GM10847 (cell line): ENCODE measurements around the gene ZNF117.

Experiments
- POLR2A ChIP-seq: IDR thresholded peaks from 2 replicates; pipeline ENCODE4 v1.6.1; 2011; ENCODE audit not compliant: insufficient read length; ENCODE audit errors: extremely low read depth

Gene ZNF117

DNA sequence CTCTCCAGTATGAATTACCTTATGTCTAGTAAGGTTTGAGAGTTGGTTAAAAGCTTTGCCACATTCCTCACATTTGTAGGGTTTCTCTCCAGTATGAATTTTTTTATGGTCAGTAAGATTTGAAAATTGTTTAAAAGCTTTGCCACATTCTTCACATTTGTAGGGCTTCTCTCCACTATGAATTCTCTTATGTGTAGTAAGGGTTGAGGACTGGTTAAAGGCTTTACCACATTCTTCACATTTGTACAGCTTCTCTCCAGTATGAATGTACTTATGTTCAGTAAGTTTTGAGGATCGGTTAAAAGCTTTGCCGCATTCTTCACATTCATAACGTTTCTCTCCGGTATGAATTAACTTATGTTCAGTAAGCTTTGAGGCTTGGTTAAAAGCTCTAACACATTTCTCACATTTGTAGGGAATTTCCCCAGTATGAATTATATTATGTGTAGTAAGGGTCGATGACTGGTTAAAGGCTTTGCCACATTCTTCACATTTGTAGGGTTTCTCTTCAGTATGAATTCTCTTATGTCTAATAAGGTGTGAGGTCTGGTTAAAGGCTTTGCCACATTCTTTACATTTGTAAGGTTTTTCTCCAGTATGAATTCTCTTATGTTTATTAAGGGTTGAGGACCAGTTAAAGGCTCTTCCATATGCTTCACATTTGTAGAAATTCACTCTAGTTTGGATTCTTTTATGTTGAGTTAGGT, 12.2 kb downstream of the ZNF117 start:
- TF ChIP-seq POLR2A, result no peak

DNA sequence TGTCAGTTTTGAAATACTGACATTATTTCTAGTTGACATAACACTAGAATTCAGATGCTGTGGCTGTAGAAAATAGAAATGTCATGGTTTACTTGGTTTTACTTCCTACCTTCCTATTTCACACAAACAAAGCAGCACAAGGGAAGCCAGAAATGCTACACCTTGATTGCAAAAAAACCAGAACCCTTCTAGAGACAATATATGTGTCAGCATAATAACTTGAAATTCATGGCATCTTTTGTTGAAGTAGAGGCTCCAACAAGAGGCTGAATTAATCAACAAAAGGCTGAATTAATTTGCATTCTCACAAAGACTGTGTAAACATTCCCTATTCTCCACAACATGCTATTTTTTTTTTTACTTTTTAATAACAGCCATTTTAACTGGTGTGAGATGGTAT, 25.2 kb downstream of the ZNF117 start:
- TF ChIP-seq POLR2A, result no peak

DNA sequence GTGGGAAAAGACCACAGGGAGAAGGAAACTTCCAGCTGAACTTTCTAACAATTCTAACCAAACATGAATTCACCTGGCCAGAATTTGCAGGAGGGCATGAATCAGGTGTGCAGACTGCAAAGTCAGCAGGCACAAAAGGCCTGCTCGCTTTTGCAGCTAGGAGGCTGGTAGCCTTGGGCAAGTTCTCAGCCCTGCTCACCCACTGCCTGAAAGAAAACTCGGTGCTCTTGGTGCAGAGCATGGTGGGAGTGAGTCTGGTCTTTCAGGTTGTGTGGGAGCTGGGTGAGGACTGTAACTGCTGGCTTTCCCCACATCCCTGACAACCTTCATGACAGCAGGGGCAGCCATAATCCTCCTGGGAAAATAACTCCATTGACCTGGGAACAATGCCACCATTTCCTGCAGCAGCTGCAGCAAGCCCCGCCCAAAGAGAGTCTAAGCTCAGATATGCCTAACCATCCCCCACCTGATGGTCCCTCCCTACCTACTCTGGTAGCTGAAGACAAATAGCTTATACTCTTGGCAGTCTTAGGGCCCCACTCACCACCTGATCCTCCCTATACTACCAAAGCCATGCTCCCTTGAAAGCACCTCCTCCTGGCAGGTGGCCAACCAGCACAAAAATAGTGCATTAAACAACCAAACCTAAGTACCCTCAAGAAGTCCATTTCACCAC, 31.6 kb downstream of the ZNF117 start:
- TF ChIP-seq POLR2A, result no peak

DNA sequence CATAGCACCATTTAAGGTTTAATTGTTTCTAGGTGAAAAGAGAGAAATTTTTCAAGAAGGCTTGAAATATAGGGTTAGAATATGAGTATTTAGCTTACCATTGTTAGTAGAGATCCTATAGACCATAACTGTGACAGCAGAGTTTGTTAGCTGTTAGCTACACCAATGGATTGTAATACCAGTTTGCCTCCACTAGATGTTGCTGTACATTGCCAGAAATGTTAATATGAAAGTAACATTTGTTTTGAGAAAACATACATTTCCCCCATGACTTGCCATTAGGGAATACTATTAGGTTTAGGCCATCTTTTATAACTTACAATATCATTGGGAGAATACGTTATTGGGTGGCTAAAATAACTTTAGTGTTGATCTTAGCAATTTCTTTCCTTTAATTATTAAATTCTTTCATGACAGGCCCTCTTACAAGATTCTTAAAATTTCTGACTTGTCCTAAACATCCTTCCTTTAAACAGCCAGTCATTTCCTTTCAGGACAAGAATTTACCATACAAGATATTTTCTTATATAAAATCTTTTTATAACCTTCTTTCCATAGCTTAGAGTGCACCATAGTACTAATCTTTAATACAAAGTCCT, 39.5 kb downstream of the ZNF117 start:
- TF ChIP-seq POLR2A, result no peak

DNA sequence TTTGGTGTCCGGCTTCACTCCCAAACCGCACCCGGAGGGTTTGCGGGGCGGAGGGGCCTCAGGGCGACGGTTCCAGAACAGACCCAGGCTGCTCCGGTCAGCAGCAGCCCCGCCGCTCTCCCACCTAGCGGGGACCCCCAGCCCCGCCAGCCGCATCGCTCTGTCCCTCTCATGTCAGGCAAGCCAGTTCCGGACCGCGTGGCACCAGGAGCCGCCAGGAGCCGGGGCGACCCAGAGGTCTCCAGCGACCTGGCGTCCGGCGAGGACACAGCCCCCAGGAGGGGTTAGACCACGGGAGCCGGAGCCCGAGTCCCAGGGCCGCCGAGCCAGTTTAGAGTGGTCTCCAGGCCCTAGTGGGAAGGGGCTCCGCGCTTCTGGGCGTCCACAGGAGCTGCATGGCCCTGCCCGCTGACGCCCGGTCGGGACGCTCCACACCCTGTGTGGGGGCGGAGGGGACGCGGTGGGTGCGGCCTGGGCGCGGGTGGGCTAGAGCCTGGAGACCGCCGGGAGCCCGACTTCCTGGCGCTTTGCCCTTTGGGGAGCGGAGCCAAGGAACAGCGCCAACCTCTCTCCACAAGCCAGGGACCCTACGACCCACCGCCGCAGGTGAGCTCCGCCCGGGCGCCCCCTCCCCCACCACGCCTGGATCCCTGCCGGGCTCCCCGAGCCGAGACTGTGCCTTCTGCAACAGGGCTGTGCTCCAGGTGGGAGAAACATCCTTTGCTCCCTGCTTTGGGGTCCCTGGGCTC, 43.4 kb downstream of the ZNF117 start:
- no peak for TF ChIP-seq POLR2A

DNA sequence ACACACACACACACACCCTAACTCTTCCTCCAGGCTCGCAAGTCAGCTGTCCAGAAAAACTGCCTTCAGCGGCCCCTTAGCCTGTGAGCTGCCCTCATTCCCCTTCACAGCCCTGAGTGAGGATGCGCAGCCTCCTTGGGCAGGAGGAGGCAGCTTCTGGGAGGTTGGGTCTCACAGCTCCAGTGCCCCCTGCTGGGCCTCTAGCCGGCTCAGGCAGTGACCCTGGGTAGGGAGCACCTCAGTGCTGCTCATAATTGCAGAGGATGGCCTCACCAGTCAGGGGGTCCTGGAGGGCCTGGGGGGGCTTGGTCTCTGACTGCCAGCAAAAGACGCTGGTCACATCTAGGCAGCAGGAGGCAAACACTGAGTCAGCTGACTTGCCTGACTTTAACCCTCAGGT, 44.1 kb downstream of the ZNF117 start:
- TF ChIP-seq POLR2A, result no peak

DNA sequence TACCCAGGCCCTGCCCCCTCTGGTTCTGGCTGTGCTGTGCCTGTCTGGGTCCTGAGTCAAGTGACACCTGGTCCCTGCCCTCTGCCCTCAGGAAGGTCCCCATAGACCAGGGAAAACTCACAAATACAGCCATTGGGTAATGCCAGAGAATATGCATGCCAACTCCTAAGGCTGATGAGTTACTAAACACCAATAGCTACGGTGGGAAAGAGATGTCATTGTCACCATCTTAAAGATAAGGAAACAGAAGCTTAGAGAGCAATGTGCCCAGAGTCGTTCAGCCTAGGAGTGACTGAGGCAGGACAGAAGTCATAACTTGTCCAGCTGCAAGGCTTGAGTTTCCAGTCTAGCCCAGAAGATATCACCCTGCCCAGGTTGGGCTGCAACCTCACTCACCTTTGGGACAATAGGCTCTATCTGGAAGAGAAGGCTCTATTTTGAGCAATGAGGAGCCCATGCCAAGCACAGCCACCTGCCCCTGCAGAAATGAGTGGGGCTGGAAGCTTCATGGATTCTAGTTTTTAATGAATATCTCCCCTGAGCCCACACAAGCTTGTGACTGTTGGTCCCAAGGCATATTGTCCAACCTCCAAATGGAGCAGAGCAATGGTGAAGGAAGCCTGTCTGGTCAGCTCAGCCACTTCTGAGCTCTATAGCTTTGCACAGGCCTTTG, 45.2 kb downstream of the ZNF117 start:
- TF ChIP-seq POLR2A, result no peak

DNA sequence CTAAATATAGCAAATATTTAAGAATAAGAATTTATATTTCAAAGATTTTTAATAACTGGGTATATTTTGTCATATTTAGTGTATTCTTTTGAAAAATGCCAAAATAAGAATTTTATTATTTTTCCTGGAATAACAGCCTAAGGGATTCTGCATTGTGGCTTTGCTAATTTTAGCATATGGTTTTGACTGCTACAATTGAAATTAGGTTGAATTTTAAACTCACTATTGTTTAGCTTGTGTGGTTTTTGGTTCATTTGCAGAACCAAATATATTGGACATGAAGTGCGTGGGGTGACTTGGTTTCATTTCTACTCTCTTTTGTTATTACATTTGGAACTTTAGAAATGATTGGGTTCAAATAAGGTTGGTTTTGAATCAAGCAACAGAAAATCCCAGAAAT, 52.3 kb downstream of the ZNF117 start:
- no peak for TF ChIP-seq POLR2A

DNA sequence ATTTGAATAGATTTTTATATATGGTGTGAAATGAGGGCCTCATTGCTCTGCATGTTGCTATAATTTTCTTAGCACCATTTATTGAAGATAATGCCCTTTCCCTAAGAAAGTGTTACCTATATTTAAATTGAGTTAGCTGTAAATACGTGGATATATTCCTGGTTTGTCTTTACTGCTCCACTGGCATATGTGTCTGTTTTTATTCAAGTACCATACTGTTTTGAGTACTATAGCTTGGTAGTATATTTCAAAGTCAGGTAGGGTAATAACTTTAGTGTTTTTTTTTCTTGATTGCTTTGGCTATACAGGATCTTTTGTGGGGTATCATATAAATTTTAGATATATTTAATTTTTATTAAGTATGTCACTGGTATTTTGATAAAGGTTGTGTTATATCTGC, 56.4 kb downstream of the ZNF117 start:
- no peak for TF ChIP-seq POLR2A
